ENCODE results near the gene CCDC201. TPM values are rescaled to one million over a fixed set of nuclear protein-coding genes. Genes with fewer than 3 reads are reported as not detected.

The CCDC201 gene
- total RNA-seq, 1 donor: not detected

- Histone ChIP-seq H3K4me1 (ENCODE audit: insufficient read depth, low read length) (no peaks in the 10 kb centered on the region), H3K9me3 (ENCODE audit: low read depth, low read length) (no peaks in the 10 kb centered on the region), H3K4me3 (ENCODE audit: low read length) (no peak overlapping the region), H3K27me3 (ENCODE audit: insufficient read depth, low read length) (peaks cover 2% of the 10 kb centered on the region)
Measured at GRCh38 chr7:45902820-45903219, 29.9 kb upstream of the CCDC201 start.

DNA sequence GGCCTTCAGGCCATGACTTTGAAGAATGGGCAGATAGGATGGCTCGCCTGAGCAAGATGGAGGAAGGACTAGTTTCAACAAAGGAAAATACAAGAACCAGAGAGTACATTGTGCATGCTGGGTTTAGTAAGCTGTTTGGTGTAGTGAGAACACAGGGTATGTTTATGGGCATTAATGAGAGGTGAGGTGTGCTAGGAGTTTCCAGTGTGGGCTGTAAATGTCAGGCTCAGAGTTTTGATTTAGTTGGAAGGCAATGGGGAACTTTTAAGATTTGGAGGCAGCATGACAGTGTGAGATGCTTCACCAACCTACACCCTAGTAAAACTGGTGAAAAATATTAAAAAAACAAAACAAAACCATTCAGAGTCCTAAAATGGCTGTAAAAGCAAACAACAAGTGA lies 28.7 kb upstream of the CCDC201 start:
- Histone ChIP-seq H3K4me3 (ENCODE audit: low read length) (no peak overlapping the region), H3K4me1 (ENCODE audit: insufficient read depth, low read length) (no peaks in the 10 kb centered on the region), H3K27me3 (ENCODE audit: insufficient read depth, low read length) (peaks cover 2% of the 10 kb centered on the region), H3K9me3 (ENCODE audit: low read depth, low read length) (no peaks in the 10 kb centered on the region)

GRCh38 chr7:45898222-45898621 lies 25.3 kb upstream of the CCDC201 start:
- no peaks in the 10 kb centered on the region for H3K4me1 ChIP-seq (ENCODE audit: insufficient read depth, low read length)
- H3K4me3 ChIP-seq (ENCODE audit: low read length): no peak overlapping the region
- H3K27me3 ChIP-seq (ENCODE audit: insufficient read depth, low read length): peaks cover 5% of the 10 kb centered on the region
- no peaks in the 10 kb centered on the region for H3K9me3 ChIP-seq (ENCODE audit: low read depth, low read length)

- Histone ChIP-seq H3K4me1 (ENCODE audit: insufficient read depth, low read length) (no peaks in the 10 kb centered on the region), H3K27me3 (ENCODE audit: insufficient read depth, low read length) (peaks cover 7% of the 10 kb centered on the region), H3K9me3 (ENCODE audit: low read depth, low read length) (no peaks in the 10 kb centered on the region), H3K4me3 (ENCODE audit: low read length) (no peak overlapping the region)
Measured at GRCh38 chr7:45897042-45897690, 24.3 kb upstream of the CCDC201 start.

DNA sequence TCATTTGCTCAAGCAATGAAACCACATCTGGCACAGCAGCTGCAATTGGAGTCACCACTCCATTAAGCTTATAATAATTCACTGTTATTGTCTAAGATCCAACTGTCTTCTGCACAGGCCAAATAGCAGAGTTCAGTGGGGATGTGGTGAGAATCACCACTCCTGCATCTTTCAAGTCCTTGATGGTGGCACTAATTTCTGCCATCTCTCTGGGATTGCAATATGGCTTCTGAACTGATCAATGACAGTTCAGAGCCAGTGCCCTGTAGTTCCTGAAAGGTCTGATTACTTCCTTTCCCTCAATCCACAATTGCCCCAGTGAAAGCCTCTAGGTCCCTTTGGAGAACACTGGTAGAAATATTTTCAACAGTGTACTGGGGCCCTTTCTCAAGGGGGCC lies 21.8 kb upstream of the CCDC201 start:
- Histone ChIP-seq H3K4me3 (ENCODE audit: low read length) (no peak overlapping the region), H3K27me3 (ENCODE audit: insufficient read depth, low read length) (peaks cover 28% of the 10 kb centered on the region), H3K9me3 (ENCODE audit: low read depth, low read length) (no peaks in the 10 kb centered on the region)

DNA sequence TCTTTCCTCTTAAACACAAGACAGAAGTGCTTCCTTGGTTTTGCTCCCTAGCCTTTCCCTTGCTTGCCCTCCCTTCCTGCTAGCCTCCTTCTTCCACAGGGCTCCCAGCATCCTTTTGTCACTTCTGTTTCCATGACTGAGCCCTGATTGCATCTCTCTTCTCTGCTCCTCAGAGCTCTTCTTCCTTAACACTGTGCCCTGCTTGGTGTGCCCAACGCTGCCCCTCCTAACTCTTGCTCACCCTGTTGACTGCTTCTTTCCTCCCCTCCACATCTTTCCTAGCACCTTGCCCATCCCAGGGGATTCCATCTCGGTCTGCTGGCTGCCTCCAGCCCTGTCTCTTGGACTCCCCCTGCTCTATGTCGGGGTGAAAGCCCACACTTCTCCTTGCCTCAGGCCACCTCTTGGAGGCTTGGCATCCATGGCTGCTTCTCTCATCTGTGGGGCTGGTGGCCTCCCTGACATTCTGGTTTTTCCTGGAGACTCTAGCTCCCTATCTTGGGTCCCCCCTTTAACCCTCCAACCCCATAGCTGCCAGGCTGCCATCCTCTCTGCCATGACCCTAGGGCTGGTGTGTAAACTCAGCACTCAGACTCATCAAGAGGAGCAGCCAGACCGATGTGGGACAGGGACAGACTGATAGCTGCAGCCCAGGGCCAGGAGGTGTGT lies 21.2 kb upstream of the CCDC201 start:
- H3K4me3 ChIP-seq (ENCODE audit: low read length): no peak overlapping the region
- H3K4me1 ChIP-seq (ENCODE audit: insufficient read depth, low read length): no peaks in the 10 kb centered on the region
- H3K9me3 ChIP-seq (ENCODE audit: low read depth, low read length): no peaks in the 10 kb centered on the region
- peaks cover 33% of the 10 kb centered on the region for H3K27me3 ChIP-seq (ENCODE audit: insufficient read depth, low read length)

More for the DNA sequence above, 21.8 kb upstream of the CCDC201 start:
- H3K4me1 ChIP-seq (ENCODE audit: insufficient read depth, low read length): no peaks in the 10 kb centered on the region

DNA sequence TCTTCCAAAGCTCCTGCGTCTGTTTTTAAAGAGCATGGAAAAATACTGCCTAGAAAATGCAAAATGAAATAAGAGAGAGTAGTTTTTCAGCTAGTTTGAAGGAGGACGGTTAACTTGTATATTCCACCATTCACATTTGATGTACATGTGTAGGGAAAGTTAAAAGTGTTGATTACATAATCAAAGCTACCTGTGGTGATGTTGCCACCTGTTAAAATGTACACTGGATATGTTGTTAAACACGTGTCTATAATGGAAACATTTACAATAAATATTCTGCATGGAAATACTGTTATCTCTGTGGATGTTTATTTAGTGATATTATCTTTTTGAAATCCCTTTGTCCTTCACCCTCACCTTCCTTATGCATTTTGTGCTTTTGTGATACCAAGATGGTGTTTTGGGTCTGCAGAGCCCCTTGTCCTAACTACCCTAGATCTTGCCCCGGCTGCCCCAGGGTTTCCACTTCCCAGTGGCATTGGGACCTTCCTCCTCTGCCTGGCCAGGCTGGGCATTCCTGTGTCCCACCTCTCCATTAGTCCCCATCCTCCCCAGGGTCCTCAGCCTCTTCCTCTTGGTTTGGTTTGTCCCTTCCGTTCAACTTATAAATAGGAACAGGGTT lies 20.6 kb upstream of the CCDC201 start:
- Histone ChIP-seq H3K9me3 (ENCODE audit: low read depth, low read length) (no peaks in the 10 kb centered on the region), H3K27me3 (ENCODE audit: insufficient read depth, low read length) (peaks cover 32% of the 10 kb centered on the region), H3K4me1 (ENCODE audit: insufficient read depth, low read length) (no peaks in the 10 kb centered on the region), H3K4me3 (ENCODE audit: low read length) (no peak overlapping the region)

DNA sequence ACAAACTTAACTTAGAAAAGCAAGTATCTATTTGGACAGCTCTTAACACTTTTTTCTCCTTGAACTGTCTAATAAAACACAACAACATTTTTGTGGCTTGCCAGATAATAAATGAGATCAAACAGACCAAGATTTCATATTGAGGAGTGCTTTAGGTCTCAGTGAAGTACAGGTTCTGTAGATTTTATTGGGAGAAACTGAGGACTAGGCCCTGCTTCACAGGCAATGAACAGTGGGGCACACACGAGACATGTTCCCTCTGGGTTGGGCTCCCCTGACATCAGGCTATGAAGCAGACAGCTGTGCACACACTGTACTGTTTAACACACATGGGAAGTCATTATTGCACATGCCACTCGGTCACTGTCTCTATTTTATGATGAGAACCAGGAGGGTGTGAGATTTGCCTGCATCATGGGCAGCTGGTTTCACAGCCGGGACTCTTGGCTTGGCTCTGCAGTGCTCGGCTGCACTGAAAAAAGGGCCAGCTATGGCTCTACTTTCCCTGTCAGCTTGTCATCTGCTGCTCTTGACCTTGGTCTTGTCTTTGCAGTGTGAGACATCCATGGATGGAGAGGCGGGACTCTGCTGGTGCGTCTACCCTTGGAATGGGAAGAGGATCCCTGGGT lies 19.6 kb upstream of the CCDC201 start:
- Histone ChIP-seq H3K4me3 (ENCODE audit: low read length) (no peak overlapping the region), H3K9me3 (ENCODE audit: low read depth, low read length) (no peaks in the 10 kb centered on the region), H3K4me1 (ENCODE audit: insufficient read depth, low read length) (no peaks in the 10 kb centered on the region)

DNA sequence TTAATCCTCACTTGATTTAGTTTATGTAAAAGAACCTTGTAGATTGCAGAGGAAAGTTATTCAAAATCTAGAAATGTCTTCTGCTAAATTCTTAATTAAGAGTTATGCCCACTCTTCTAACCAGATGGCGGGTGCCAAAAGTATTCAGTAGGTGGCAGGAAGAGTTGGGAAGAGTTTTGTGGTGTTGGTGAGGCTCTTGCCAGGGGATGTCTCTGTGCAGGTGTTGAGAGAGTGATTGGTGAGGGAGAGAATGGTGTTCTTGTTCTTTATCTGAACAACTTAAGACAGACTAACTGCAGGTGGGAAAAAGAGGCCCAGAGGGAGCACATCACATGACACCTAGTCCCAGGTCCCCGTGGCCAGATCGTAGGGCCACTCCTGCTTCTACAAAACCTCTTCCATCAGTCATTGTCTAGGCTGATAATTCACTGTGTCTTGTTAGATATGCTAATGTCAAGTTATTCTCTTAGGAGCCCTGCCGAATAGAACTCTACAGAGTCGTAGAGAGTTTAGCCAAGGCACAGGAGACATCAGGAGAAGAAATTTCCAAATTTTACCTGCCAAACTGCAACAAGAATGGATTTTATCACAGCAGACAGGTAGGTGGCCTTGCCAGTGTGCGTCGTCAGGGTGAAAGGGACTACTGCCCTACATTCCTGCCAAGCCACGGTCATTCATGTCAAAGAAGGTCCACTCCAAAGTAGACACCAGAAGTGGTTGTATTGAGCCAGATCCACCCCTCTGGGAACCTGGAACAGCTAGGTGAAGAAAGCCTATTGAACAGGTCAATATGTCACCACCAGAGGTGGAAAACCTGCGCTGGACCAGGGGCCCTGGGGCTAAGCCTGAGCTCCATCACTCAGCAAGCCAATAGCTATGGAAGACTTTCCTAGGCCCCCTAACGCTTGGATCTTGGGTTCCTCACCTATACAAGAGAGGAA lies 18.9 kb upstream of the CCDC201 start:
- Histone ChIP-seq H3K27me3 (ENCODE audit: insufficient read depth, low read length) (peaks cover 50% of the 10 kb centered on the region), H3K4me1 (ENCODE audit: insufficient read depth, low read length) (no peaks in the 10 kb centered on the region), H3K4me3 (ENCODE audit: low read length) (no peak overlapping the region), H3K9me3 (ENCODE audit: low read depth, low read length) (no peaks in the 10 kb centered on the region)

More for the DNA sequence above, 19.6 kb upstream of the CCDC201 start:
- peaks cover 42% of the 10 kb centered on the region for H3K27me3 ChIP-seq (ENCODE audit: insufficient read depth, low read length)

- Histone ChIP-seq H3K4me3 (ENCODE audit: low read length) (no peak overlapping the region), H3K4me1 (ENCODE audit: insufficient read depth, low read length) (no peaks in the 10 kb centered on the region), H3K27me3 (ENCODE audit: insufficient read depth, low read length) (peaks cover 48% of the 10 kb centered on the region), H3K9me3 (ENCODE audit: low read depth, low read length) (no peaks in the 10 kb centered on the region)
Measured at GRCh38 chr7:45890902-45891461, 18.1 kb upstream of the CCDC201 start.

GRCh38 chr7:45890125-45890901 lies 17.4 kb upstream of the CCDC201 start:
- Histone ChIP-seq H3K27me3 (ENCODE audit: insufficient read depth, low read length) (peaks cover 48% of the 10 kb centered on the region), H3K9me3 (ENCODE audit: low read depth, low read length) (no peaks in the 10 kb centered on the region), H3K4me1 (ENCODE audit: insufficient read depth, low read length) (no peaks in the 10 kb centered on the region), H3K4me3 (ENCODE audit: low read length) (no peak overlapping the region)

DNA sequence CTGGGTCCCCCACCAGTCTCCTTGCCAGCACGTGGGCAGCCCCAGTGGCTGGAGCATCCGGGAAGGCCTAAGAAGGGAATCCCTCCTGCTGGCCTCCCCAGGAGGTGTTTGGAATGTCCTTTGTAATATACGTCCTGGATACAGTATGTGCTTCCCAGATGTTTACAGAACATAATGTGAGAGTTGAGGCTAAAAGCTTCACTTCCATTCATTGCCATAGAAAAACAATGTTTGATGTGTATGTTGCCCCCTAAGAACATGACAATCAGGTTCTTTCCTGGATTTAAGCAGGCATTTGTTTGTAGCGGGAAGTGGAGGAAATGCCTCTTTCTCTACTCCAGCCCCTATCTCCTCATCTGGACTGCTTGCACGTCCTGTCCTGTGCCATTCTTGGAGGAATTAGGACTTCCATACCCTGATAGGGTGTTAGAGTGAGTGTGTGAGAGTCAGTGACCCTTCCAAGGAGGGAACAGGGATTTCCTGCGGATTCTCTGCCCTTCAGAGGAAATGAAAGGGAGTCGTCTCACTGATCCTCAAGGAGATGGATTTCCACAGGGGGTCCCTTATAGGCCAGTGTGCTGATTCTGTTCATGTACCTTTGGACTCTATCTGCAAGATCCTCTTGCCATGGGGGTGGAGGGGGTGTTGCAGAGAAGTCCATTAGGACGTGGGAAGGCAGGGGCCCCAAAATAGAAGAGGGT lies 16.6 kb upstream of the CCDC201 start:
- Histone ChIP-seq H3K9me3 (ENCODE audit: low read depth, low read length) (no peaks in the 10 kb centered on the region), H3K4me3 (ENCODE audit: low read length) (no peak overlapping the region), H3K27me3 (ENCODE audit: insufficient read depth, low read length) (peaks cover 48% of the 10 kb centered on the region), H3K4me1 (ENCODE audit: insufficient read depth, low read length) (no peaks in the 10 kb centered on the region)

DNA sequence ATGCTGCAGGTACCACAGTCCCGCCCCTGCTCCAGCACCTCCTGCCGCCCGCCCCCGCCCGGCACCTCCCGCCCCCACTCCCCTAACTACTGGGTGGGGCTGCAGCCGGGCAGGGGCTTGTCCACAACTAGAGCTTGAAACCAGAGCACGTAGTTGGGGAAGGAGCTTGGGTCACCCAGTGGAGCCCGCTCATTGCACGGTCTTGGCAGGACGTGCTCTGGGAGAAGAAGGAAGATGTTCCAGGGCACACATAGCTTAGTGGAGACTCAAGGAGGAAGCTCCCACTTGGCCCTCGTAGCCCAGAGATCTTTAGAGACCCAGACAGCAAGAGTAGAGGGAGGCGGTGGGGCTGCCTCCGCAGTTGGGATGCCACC lies 16.1 kb upstream of the CCDC201 start:
- H3K9me3 ChIP-seq (ENCODE audit: low read depth, low read length): no peaks in the 10 kb centered on the region
- H3K27me3 ChIP-seq (ENCODE audit: insufficient read depth, low read length): peaks cover 48% of the 10 kb centered on the region
- no peak overlapping the region for H3K4me3 ChIP-seq (ENCODE audit: low read length)
- no peaks in the 10 kb centered on the region for H3K4me1 ChIP-seq (ENCODE audit: insufficient read depth, low read length)
